SKM-1 (cell line): ENCODE data around the gene KRT25.

ENCODE experiments used
- DNase-seq: peaks from one replicate; lab custom pipeline; 2025; ENCODE audit not compliant: unreplicated experiment; lab: John Stamatoyannopoulos, UW

The KRT25 gene, protein sequence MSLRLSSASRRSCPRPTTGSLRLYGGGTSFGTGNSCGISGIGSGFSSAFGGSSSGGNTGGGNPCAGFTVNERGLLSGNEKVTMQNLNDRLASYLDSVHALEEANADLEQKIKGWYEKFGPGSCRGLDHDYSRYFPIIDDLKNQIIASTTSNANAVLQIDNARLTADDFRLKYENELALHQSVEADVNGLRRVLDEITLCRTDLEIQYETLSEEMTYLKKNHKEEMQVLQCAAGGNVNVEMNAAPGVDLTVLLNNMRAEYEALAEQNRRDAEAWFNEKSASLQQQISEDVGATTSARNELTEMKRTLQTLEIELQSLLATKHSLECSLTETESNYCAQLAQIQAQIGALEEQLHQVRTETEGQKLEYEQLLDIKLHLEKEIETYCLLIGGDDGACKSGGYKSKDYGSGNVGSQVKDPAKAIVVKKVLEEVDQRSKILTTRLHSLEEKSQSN

DNA sequence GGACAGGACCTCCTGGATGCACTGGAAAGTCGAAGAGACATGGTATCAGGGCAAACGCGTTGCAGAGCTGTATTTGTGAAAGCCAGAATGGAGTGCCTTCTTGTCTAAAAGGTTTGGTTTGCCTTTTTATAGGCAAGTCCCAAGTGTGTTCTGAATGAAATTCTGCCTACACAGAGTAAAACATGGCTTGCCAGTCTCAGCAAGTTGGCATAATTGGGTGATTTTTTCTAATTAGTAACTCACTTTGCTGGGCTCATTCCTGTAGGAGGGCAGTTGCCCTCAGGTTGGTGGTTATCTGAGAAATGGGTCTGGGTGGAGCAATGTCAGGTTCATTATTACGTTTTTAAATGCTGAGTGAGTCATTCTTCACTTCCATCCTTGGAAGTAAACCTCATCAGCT lies at the start of gene KRT25:
KRT25 (minus strand) TSS at position 101 of the 400 bp plus-strand sequence; CDS start at position 41, 60 bp downstream.
- DNase-seq: no peak

DNA sequence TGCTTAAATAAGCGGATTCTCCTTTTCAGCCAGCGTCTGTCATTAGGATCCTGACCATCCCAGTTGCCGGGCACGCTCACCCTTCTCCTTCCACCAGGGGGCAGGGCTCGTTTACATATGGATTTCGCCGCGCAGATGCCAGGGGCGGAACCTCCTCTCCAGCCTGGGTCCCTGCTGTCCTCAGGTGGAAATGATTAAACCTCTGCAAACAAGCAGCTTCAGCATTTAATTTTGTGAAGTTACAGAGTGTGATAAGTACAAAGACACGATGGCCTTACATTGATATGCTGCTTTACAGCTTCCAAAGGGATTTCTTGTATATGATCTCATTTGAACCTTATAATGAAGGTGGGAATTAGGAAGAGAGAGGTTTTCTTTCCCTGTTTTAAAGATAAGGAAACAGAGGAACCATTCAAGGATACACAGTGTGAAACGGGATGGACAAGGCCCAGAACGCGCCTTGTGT lies 48.5 kb upstream of the KRT25 start:
- DNase-seq: peak; percentile 46

DNA sequence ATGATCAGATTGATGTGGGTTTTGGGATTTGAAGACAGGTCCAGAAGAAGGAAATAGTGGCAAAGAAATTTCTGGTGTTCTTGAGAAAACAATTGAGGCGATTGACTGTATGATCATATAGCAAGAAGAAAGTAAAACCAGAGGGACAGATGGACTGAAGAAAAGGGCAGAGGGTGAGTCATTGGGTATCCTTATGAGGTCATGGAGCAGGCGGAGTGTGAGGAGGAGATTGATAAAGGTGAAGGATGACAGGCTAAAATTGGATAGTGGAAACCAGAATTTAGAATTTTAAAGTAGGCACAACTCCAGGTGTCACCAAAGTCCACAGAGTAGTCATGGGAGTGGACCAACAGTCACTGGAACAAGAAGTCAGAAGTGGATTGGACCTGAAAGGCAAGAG lies 46.0 kb upstream of the KRT25 start:
- DNase-seq: no peak

DNA sequence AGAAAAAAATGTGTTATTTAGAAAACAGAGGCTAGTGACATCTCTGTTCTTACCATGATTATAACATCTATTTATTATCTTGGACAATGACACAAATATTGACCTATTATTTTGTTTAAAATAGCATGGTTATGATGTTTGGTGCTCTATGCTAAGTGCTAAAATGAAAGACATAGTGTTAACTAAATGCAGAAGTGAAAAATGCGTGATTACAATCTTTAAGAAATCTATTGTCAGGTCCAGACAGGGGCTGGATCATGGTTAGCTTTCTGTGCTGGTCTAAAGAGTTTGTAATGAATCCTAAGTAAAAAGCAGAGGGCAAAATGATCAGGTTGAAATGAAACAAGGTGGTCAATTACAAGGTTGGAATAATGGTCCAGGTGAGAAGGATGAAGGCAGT lies 45.2 kb upstream of the KRT25 start:
- no peak for DNase-seq

DNA sequence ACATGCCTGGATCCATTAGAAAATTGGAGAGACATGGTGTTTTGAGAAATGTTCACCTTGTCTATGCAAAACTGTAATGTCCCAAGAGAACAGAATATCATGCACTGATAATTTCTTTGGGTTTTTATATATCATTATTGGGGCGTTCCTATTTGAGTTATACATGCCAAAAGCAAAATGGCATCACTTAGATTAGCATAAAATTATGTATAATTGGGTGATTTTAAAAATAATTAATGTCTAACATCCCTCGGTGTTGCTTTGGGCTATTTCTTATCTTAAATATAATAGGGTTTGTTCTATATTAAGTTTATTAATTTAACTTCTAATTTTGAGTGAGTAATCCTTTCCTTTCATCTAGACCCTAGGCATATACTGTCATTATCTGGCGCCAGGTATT lies 44.7 kb upstream of the KRT25 start, which contains the start of gene KRT28:
KRT28 (minus strand) TSS at position 101 of the 400 bp plus-strand sequence; CDS start at position 35, 66 bp downstream.
- DNase-seq: no peak

DNA sequence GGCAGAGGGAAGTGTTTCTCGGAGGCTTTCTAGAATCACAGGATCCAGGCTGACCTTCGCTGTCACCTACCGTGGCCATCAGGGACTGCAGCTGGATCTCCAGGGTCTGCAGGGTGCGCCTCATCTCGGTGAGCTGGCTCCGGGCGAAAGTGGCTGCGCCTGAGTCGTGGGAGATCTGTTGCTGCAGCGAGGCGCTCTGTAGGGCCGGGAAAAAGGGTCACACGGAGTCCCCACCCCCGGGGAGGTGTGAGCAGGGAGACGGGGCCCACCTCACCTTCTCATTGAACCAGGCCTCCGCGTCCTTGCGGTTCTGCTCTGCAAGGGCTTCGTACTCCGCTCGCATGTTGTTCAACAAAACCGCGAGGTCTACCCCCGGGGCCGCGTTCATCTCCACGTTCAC lies 41.7 kb upstream of the KRT25 start:
- DNase-seq: no peak

DNA sequence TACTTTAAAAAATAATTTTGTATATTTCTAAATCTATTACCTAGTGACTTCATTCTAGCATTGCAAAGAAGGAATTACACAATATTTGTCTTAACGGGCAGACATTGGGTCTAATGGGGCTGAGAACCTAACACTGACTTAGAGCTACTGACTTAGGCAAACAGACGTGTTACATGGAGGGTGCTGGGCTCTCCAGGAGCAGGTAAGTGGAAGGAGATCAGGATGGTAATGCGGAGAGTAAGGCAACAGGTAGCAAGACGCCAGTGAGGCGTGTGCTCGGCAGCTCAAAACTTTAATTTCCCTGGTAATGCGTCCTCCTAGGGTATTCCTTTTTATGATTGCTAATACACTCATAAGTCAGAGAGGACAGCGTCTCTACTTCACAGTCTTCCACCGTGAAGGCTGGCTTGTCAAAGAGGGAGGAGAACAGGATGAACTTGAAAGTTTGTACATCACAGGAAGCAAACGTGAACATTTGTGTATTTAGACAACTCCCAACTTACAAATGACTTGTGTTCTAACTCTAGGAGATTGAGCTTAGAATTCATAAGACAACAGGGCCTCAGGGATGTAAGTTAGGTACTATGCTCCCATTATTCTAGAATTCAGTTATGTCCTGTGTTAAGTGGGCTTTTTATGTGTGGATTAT lies 40.0 kb upstream of the KRT25 start:
- no peak for DNase-seq

DNA sequence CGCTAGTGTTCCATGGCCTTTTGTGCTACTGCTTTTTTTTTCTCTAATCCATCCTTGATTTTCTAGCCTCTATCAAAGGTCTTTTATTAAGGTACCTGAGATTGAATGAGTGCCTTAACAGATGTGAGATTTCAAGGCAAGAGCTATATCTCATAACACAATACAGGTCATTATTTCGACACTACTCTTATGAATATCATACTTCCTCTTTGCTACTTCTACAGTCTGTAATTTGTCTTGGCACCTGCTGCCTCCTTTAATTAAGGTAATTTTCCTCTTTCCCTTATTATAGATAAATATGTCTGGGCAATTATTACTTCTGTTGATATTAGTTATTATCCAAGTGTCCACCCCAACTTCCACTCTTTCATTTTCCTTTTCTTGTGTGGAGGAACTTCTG lies 39.3 kb upstream of the KRT25 start:
- no peak for DNase-seq

DNA sequence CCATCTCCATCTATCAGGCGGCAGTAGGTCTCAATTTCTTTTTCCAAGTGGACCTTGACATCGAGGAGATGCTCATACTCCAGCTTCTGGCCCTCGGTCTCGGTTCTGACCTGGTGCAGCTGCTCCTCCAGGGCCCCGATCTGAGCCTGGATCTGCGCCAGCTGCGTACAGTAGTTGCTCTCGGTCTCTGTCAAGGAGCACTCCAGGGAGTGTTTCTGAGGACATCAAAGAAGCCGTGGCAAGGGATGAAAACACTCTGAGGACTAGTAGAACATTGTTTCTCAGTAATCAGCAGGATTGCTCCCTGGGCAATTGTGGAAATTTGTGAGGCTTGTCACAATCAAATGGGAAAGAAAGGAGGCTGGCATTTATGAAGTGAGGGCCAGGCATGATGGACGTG lies 38.7 kb upstream of the KRT25 start:
- DNase-seq: no peak

DNA sequence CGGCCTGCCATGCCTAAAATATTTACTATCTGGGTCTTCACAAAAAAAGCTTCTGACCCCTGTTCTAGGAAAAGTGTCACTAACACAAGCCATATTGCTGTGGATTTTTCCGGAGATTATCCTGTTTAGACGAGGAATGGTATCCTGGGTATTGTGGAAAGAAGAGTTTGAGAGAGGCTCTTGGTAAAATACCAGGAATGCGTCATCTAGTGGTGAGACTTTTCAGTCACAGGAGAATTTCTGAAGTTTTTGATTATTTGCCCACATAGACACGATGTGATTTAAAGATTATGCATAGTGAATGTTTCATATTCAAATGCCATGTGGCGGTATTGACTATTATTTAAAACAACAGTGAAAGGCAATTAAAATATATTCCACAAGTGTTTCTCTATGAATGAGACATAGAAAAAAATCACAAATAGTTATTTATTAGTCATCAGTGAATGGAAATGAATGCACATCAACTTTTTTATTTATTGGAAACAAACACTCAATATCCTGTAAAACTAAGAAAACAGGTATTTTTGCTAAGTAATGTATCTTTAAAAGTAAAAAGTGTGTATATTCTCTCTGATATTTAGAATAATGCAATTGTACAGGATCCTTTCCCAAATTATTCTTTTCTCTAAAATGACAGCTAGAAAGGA lies 36.8 kb upstream of the KRT25 start:
- DNase-seq: no peak

DNA sequence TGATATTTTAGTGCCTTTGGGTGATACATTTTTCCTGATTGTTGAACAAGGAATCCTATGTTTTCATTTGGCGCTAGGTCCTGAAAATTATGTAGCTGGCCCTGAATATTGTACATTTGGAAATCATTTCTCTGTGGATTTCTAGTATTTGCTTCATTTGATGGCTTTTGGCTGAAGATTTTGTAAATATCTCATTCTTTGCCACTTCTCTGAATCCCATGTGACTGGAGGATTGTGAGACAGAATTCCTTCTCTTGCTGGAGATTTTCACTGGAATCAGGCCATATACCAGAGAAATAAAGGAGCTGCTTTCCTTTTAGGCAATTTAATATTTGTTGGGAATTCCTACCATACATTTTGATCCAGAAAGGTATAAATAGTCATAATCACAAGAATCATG lies 36.0 kb upstream of the KRT25 start:
- DNase-seq: no peak

DNA sequence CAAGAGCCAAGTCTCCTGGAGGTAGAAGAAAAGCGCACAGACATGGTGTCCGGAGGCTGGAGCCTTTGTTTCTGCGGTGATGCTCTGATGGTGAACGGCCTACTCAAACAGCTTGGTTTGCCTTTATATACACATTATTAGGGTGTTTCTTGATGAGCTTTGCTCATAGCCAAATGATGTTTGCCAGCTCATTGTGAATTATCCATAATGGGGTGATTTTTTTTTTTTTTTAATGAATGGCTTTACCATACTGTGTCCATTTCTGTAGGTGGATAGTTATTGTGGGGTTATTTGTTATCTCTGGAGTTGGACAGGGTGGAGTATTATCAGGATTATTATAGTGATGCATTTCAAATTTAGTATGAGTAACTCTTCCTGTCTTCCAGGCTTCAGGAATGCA lies 27.3 kb upstream of the KRT25 start, which contains the start of gene KRT27:
KRT27 (minus strand) TSS at position 101 of the 400 bp plus-strand sequence; CDS start at position 44, 57 bp downstream.
- DNase-seq: no peak

DNA sequence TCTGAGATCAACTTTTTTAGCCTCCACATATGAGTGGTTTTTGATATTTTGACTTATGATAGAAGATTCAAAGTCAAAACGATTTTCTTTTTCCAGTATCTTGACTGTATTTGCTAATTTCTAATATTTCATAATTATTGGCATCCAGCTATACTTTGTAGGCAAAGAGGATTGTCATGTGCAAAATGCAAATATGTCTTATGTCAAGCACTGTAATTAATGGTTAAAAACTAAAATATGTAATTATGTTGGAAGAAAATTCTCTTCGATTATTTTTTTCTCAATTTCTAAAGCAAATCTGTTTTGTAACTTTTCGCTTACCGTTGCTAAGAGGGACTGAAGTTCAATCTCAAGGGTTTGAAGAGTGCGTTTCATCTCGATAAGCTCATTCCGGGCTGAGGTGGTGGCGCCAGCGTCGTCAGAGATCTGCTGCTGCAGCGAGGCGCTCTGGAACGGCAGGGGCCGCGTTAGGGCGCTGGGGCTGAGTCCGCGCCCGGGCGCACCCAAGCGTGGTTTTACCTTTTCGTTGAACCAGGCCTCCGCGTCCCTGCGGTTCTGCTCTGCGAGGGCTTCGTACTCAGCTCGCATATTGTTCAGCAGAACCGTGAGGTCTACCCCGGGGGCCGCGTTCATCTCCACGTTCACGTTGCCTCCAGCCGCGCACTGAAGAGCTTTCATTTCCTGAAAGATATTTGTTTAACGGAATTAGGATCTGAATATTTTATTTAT lies 24.2 kb upstream of the KRT25 start:
- no peak for DNase-seq

DNA sequence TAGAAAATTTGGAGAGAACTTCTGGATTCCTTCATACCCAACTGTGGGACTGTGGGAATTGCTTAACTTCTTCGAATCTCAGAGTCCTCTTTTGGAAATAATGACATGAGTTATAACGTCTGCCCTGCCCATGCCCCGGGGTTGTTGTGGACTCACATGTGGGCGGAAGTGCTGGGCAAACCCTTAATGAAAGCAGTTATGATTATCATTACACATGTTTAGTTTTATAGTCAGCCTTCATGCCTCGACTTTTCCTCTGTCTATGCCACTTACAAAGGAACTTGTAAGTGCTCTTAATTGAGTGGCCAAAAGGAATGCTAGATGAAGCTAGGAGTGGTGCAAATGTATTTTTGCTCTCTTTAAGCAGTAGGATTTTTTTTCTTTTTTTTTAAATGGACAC lies 23.3 kb upstream of the KRT25 start:
- no peak for DNase-seq

DNA sequence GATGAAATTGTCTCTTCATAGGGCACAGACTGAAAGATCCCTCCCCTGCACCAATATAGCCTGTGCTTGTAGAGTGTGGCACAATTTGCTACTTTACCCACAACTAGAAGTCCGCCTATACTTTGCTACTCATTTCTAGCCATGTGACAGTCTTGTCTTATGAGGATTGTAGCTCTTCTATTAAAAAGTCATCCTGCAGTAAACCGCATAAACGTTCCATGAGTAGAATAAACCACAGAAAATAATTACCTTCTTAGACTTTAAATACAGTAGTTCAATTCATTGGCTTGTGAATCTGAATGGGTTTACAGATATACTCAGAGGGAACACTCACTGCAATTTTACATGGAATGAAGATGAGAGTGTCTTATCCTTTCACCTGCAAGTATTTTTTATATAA lies 22.8 kb upstream of the KRT25 start:
- DNase-seq: no peak

DNA sequence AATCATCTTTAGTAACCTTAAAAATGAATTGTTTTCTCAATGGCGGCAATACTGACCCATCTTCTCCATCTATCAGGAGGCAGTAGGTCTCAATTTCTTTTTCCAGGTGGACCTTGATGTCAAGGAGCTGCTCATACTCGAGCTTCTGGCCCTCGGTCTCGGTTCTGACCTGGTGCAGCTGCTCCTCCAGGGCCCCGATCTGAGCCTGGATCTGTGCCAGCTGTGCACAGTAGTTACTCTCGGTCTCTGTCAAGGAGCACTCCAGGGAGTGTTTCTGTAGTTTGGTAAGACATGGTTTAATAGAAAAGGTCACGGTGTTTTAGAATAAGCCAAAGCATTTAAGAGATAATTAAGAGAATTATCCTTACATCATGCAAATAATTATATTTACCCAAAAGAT lies 22.3 kb upstream of the KRT25 start:
- DNase-seq: no peak

DNA sequence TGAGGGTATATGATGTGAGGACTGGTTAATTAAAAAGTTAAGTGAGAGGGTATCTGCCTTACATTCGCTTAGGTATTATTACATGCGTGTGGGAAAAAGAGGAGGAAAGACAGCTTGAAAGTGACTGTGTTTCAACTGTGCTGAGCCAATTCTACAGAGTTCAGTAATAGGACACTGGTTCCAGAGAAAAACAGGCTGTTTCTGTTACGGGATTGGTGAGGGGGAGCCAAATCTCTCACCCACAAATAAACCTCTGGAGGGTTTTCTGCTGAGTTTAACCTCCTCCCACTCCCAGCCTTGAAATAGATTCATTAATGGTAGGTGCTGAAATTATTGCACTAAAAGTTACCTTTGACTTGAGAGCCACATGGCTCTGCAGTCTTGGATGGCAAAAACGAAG lies 20.8 kb upstream of the KRT25 start:
- no peak for DNase-seq

DNA sequence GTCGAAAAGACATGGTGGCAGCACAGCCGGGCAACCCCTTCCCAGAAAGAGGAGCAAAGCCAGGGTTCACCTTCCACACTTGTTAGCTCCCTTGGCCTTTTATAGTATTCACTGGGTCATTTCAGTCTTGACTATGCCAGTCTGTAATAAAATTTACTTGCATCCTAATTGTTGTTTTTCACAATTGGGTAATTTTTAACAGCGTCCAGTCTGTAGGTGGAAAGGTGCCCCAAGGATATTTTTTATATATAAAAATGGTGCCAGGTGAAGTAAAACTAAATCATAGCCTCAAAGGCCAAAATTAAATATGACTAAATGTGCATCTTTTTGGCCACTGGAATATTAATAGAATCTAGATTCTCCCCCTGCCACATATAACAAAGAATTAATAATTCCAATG lies 17.0 kb upstream of the KRT25 start, which contains the start of gene KRT26:
KRT26 (minus strand) TSS at position 101 of the 400 bp plus-strand sequence; CDS start at position 13, 88 bp downstream.
- DNase-seq: no peak

DNA sequence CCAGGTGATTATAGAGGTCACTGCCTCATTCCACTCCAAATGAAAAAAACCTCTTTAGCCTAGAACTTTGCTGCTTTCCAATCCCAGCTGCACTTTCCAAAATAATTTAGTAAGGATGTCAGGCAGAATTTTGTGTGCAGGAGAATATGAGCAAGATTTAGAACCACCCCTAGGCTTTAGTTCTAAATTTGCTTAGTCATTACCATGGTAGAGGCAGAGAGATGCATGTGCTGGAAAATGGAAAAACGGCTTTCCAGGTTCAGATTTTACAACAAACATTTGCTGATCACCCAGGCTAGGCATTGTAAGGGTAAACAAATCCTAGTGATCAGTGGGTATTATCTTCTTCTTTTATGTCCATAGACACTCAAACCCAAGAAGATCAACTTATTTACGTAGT lies 10.5 kb upstream of the KRT25 start:
- DNase-seq: no peak

DNA sequence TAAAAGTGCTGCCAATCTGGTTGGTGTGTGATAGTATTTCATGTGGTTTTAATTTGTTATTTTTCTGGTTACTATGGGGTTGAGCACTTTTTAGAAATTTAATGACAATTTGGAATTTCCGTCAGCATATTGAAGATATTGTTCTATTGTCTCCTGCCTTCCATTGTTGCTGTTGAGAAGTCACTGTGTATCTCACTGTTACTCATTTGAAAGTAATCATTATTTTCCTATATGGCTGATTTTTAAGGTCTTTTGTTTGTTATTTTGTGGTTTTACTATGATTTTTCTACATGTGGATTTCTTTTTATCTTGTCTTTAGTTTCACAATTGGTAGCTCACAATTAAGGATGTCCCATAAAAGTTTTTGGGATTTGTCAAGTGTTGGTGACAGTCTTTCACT lies 8.6 kb upstream of the KRT25 start:
- no peak for DNase-seq
